GM19023 (cell line): ENCODE data around the gene RIPOR3.
"Not testable (repeated sequence)": the region's sequence is repeated elsewhere in the genome, so short reads cannot be mapped to it uniquely, and the experiment has no call there.

ENCODE experiments used
- ATAC-seq: cut with Tn5 transposase; IDR thresholded peaks from one replicate; pipeline ENCODE4 v1.9.1; 2021; ENCODE audit warnings: mild to moderate bottlenecking, moderate library complexity; ENCODE audit not compliant: unreplicated experiment

The RIPOR3 gene

GRCh38 chr20:50680105-50680960, 11.0 kb downstream of the RIPOR3 start:
- no peak for ATAC-seq

GRCh38 chr20:50679753-50680104, 11.6 kb downstream of the RIPOR3 start:
- ATAC-seq, result no peak

- no peak for ATAC-seq
Observed at GRCh38 chr20:50678169-50678898, 13.0 kb downstream of the RIPOR3 start.

DNA sequence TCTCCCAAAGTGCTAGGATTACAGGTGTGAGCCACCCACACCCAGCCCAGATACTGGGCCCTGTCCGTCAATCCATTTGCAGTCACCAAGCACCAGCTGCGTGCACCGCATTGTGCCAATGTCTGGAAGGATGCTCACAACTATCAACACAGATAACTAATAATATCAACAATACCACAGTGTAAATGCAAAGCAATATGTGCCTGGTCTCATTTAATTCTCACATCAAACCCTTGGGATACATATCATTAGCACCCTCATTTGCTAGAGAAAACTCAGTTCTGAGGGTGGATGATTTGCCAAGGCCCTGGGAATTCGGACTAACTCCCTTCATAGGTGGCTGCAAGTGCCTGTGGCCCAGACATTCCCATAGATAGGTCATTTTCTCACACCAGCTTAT, 14.5 kb downstream of the RIPOR3 start:
- ATAC-seq, result no peak

- ATAC-seq, result not testable (repeated sequence)
Observed at GRCh38 chr20:50676377-50676731, 15.0 kb downstream of the RIPOR3 start.

DNA sequence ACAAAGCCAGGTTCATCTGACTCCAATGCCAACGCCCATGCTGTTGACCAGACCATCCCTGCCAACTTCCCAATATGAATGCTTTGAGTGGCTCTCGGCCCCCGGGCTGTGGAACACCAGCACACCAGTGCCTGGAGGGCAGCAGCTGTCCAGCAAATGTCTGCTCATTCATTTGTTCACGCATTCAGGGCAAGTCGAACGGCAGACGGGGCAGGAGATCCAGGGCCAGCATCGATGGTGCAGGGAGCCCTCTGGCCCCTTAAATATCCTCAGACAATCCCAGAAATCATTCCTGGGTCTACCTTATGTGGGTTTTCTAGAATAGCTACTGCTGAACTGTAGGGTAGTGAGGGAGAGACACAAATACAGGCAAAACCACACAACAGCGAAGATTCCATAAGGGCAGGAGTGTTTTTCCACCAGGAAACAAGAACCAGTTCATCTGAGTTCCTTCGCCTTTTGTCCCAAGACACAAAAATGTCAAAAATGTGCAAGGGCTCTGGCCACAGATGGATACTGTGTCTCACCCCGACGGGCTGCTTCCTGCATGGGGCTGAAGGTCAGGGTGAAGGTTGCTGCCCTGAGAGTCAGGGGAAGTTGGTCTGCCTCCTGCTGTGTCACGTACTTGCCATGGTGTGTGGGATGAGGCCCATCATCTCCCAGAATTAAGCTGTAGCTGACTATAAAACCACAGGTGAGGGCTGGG, 15.5 kb downstream of the RIPOR3 start:
- ATAC-seq, result no peak

GRCh38 chr20:50674138-50674825, 17.1 kb downstream of the RIPOR3 start:
- no peak for ATAC-seq

DNA sequence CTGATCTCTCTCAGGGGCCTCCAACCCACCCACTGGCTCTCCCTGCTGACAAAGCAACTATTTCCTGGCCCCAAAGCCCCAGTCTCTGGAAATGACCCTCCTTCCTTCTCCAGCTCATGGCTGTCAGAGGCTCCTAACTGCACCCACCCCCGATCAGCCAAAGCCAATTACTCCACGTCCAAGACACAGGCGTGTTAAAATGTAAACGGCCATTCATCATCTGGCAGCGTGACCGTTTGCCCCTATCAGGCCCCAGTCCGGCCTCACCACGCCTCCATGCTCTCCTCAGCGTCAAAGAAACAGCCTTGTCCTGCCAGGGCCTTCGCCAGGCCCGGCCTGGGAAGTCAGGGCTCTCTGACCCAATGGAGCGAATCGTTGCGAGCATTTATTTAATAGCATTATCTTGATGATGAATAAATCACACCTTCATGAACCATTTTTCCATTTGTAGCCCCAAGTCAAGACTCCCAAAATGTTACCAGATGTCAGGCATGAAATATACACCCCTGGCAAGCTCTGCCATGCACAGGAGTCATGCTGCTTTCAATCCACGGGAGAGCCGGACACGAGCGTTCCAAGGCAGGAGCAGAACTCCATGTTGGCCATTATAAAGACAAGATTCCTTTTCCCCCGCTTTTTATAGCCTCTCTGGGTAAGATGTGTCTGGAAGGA, 17.7 kb downstream of the RIPOR3 start:
- ATAC-seq, result no peak

DNA sequence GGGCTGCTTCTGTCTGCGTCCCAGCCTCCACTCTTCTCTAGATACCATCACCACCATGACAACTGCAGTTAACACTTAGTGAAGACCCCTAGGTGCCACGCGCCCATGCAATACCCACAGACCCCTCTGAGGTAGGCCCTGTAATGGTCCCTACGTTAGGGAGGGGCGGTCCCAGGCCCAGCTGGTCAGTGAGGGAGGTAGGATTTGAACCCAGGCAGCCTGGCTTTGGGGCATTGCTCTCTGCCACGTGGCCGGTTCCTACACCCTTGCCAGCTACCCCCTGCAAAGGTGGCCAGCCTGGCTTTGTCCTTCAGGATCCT, 18.2 kb downstream of the RIPOR3 start:
- ATAC-seq, result no peak

DNA sequence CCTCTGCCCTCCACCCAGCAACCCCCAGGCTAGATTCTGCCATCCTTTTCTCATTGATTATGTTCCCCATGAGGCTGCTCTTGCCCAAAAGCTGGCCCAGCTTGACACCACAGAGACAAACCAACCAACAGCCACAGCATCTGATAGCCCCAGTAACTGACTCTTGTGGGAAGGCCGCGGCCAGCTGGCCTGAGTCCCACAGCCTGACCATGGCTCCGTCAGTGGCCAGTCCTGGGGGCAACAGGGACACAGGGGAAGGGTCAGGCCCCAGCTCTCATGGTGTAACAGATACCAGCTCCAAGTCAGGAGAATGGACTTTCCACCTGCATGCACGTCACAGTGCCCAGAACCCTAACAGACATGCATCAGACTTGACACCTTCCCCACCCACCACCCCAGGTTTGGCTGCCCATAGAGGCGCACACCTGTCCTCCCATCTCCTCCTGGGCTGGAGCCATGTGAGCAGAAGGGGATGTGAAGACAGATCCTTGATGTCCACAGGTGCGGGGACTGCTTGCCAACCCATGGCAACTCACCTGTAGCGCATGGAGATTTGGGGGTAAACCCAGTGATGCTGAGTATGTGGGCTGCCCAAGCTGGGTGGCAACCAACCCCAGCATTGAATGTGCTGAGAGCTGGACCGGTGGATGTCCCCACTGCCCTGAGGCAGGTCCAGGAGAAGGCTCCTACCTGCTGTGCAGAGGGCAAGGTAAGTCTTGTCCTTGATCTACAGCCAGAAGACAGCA, 18.8 kb downstream of the RIPOR3 start:
- no peak for ATAC-seq

- ATAC-seq, result no peak
Observed at GRCh38 chr20:50671626-50672025, 19.7 kb downstream of the RIPOR3 start.

DNA sequence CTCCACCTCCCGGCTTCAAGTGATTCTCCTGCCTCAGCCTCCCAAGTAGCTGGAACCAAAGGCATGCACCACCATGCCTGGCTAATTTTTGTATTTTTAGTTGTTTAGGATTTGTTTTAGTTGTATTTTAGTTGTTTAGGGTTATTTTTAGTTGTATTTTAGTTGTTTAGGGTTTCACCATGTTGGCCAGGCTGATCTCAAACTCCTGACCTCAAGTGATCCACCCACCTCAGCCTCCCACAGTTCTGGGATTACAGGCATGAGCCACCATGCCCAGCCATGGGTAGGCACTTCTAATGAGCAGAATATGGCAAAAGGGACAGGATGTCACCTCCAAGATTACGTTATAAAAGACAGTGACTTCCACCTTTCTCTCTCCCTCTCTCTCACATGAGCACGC, 20.3 kb downstream of the RIPOR3 start:
- ATAC-seq, result not testable (repeated sequence)

DNA sequence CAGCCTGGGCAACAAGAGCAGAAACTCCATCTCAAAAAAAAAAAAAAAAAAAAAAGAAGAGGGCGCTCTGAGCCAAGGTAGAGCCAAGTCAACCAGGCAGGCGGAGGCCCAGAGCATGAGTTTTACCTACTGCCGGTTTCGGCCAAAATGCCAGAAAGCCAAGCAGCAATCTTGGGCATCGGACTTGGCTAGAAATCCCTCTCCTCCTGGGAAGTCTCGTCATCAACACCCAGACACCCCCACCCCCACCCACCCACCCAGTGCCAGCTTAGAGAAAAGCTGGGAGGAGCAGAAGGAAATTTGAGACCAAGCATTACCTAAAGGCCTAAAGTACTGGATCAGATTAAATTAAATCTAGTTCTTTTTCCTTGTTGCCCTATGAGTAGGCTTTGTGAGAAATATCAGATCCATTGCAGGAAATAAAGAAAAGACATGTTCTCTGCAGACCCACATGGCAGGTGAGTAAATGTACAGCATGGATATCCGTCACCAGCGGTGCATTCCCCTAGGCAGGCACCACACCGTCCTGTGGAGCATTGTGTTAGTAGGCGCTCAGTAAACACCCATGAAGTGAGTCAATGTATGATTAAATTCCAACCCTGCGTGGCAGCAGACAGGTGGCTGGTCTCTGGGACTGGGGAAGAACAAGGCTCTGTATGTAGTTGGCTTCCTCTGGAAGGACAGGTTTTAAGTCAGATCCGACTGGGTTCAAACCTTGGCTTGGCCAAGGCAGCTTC, 21.0 kb downstream of the RIPOR3 start:
- ATAC-seq, result no peak

GRCh38 chr20:50668798-50669197, 22.5 kb downstream of the RIPOR3 start:
- ATAC-seq, result no peak

DNA sequence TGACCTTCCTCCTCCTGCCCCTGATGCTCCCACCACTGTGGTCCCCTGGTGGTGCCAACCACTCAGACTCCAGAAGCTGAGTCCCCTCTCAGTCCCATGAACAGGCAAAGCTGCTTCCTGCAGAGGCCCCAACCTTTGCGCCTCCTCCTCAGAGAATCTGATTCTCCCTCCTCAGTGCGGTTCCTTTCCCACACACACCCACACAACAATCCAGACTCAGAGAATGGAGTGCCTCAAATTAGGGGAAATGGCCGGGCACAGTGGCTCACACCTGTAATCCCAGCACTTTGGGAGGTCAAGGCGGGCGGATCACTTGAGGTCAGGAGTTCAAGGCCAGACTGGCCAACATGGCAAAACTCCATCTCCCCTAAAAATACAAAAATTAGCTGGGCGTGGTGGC, 23.0 kb downstream of the RIPOR3 start:
- no peak for ATAC-seq

DNA sequence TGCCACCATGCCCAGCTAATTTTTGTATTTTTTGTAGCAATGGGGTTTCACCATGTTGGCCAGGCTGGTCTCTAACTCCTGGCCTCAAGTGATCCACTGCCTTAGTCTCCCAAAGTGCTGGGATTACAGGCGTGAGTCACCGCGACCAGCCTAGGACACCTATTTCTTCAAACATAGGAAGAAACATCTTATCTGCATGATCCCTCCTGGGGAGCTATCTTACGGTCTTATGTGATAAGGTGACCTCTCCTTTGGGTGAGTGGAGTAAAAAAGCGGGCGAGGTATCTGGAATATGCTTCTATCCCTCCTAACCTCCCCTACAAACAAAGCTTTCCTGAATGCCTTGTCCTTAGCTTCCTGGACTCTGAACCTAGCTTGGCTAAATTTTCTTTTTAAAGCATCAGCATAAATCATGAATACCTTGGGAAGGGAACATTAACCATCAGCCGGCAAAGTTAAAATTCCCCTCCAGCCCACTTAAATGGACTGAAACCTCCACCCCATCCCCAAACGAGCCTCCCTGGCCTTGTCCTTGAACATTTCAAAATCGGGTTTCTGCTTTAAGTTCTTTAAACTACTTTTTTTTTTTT, 24.5 kb downstream of the RIPOR3 start:
- ATAC-seq, result no peak

- ATAC-seq, result no peak
Observed at GRCh38 chr20:50664254-50664653, 27.1 kb downstream of the RIPOR3 start.

DNA sequence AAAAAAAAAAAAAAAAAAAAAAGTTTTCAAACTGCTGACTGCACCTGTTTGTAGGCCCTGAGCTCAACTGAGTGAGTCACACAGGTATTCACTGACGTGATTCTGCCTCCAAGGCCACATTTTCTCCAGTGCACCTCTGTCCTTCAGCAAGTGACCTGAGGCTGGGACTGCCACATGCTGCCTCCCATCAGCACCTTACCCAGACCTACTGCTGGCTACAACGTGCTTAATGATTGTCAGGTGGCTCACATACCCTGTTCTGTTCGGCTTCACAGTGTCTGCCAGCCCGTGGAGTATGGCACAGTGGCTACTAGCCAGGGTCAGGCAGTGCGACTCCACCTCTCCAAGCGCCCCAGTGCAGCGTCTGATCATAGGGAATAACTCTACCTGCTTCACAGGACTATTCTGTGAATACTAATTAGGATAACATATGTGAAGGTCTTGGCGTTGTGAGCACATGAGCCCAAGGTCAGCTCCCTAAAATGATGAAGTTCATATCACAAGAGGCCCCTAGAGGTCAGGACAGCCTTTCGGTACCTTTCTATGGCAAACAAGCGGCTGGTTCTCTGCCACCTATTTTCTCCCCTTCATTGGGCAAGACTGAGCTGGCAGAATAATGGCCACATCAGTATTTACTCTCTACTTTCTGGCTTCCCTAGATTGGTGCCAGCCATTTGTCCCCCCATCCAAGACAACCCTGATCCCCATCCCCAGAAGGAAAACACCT, 28.1 kb downstream of the RIPOR3 start:
- ATAC-seq, result no peak
